CD4-positive, alpha-beta T cell treated with Interleukin-4 for 1 hour (primary cell): Measurements from ENCODE around the gene NEDD4.
"Not testable (repeated sequence)": the region's sequence is repeated elsewhere in the genome, so short reads cannot be mapped to it uniquely, and the experiment has no call there.

Experiments used
- DNase-seq, 2 donors: peaks; one replicate each; pipeline ENCODE4 v3.0.0-alpha.2; 2020 to 2022

The NEDD4 gene

GRCh38 chr15:55823699-55824340 lies 169.6 kb downstream of the NEDD4 start:
- DNase-seq, result no peak

- no peak for DNase-seq
Measured at GRCh38 chr15:55823191-55823670, 170.2 kb downstream of the NEDD4 start.

GRCh38 chr15:55821740-55822139 lies 171.7 kb downstream of the NEDD4 start:
- DNase-seq, result not testable (repeated sequence)

- DNase-seq, result no peak
Measured at GRCh38 chr15:55820043-55820442, 173.4 kb downstream of the NEDD4 start.

GRCh38 chr15:55819397-55820034 lies 173.9 kb downstream of the NEDD4 start:
- no peak for DNase-seq

DNA sequence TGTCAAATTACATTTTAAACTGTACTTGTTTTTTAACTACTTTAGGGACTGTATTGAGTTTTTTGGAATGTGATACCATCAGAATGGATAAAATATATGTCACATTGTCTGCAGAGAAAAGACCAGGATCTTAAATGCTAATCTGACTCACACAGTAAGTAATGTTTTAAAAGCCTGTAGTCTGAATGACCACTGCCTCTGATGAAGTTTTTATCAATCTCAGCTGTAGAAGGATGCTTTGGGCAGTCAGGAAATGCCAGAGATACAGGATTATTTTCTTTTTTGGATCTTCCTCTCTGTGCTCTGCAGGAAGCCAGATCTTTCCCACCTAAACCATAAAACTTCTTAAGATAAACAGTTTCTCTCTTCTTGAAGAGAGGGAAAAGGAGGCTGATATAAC lies 177.4 kb downstream of the NEDD4 start:
- DNase-seq, result no peak

DNA sequence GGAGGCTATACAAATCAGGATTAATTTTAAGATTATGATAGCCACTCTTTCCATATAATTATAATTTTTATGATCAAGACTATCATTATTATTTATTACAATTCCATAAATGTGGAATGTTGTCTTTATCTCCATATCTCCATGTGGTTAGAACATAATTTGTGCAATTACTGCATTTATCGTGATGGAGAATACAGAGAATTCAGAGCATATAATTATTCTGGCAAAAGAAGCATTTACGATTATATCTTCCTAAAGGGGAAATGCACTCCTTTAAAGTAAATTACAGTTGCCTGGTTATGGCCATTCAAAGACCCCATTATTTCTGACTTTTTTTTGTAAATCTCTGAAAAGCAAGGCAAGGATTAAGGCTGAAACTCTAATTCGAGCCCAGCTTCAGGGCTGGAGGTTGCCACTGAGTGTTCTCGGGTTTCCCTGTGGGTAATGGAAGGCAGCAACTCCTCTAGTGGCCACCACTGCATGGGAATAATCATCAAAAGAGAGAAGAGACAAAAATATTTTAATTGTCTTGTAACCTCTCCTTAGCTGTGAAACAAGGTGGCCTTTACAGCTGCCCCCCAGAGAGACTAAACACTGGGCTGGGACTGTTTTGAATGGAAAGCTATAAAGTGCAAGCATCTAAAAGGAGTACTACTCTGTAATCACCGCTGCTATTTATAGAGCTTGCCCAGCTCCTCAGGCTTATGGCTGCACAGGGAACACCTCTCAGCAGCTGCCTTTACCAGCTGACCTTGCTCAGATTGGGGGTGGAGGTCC lies 190.6 kb downstream of the NEDD4 start:
- no peak for DNase-seq

DNA sequence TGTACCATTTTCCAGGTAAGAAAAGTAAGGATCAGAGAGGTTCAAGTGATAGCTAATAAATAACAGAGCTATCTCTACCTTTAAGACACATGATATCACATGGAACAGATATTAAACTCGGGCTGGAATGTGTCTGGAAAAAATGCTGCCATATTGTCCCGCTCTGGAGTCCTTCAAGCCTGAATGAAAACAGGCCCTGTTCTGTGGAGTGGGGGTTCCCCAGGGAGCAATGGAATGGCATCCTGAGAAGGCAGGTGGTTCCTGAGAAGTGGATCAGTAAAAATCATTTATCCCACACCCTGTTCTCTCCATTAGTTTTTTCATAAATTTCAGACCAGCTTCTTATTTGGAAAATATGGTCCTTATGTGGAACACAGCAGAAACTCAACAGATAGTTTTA lies 193.2 kb downstream of the NEDD4 start:
- DNase-seq, result no peak

GRCh38 chr15:55799291-55800212 lies 193.9 kb downstream of the NEDD4 start:
- no peak for DNase-seq

DNA sequence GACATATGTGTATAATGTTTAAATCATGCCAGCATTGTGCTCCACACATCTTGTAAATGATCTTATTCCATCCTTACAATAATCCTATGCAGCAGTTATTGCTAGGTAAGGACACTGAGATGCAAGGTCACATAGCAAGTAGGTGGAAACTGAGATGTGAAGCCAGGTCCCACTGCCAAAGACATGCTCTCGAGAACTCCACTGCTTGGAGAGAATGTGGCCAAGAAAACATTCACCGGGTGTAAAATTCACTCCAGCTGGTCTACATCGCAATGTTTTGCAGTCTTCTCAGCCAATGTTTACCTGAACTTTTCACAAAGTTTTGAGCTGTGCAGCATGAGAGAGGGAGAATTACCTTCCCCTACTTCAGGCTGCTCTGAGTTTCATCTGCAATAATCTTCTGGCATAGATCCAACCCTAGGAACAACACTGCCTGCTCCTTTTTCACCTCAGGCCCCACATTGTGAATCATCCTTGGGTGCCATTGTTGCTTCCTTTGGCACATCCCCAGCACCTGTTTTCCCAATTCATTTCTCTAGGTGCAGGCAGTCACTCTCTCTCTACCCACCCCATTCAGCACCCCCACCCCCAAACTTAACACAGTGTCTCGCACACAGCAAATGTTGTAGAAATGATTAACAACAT lies 197.0 kb downstream of the NEDD4 start:
- DNase-seq, result no peak

DNA sequence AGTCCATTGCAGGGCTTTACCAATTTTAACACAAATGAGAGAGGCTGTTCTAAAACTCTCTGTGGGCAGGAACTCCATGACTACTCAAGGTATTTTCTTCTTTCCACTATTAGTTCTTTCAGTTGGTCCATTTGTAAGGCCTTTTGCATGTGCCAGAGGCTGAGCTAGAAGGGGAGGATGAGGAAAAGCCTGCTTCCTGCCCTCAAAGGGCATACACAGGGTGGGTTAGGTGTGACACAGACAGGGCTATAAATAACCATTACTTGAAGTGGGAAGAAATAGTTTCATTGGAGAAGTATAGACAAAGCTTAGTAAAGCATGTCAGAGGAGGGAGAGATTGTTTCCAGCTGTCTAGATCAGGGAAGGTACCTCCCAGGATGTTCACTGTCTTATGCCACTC lies 198.4 kb downstream of the NEDD4 start:
- DNase-seq, result no peak

GRCh38 chr15:55791551-55792400 lies 201.6 kb downstream of the NEDD4 start:
- DNase-seq, result no peak

DNA sequence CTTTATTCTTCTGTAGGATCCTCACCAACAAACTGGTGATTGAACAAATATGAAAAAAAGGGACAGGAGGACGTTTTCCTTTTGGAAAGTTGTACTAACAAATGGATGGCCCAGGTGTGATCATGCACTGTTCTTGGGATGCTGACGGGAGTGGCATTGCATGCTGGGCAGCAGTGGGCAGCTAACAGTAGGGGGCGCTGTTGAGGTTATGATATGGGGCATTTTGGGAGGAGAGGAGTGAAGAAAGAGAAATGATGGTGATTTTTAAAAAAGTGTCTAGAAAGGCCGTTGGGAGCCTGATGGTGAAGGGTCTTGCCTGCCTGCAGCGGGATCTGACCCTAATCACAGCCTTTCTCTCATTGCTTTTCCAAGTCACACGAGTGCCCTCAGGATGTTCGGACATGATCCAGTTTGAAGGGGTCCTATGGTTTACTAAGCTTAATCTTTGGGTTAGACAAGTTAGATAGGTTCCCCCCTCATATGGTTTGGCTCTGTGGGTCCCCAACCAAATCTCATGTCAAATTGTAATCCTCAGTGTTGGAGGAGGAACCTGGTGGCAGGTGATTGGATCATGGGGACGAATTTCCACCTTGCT lies 204.2 kb downstream of the NEDD4 start:
- DNase-seq, result peak in 1 of 2 donors; percentile 42

GRCh38 chr15:55786341-55786740 lies 207.1 kb downstream of the NEDD4 start:
- DNase-seq, result no peak

DNA sequence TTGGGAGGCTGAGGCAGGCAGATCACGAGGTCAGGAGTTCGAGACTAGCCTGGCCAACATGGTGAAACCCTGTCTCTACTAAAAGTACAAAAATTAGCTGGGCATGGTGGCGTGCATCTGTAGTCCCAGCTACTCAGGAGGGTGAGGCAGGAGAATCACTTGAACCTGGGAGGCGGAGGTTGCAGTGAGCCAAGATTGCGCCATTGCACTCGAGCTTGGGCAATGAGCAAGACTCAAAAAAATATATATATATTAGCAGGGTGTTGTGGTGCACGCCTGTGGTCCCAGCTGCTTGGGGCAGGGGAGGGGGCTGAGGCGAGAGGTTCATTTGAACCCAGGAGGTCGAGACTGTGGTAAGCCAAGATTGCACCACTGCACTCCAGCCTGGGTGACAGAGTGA lies 207.8 kb downstream of the NEDD4 start:
- DNase-seq, result not testable (repeated sequence)

- DNase-seq, result no peak
Measured at GRCh38 chr15:55784286-55784685, 209.1 kb downstream of the NEDD4 start.

DNA sequence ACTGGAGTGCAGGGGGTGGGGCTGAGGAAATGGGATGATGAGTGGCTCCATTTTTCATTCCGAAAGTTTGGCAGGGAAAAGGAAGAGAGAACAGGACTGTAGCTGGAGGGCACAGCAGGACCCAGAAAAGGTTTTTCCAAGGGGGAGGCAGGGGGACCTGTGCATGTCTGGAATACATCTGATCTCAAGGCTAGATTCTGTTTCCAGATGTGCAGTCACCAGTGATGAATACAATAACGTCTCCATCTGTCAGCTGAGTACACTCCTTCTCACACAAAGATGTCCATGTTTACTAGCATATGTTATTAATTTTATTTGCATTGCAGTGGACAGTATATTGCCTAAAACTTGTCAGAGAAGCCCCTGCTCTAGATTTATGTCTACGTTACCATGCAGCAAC lies 210.5 kb downstream of the NEDD4 start:
- DNase-seq, result no peak

GRCh38 chr15:55780292-55780691 lies 213.1 kb downstream of the NEDD4 start:
- DNase-seq, result no peak

- no peak for DNase-seq
Measured at GRCh38 chr15:55778932-55779331, 214.5 kb downstream of the NEDD4 start.
